Lung (tissue), 12 donors: Measurements from ENCODE around the gene HECW1. TPM values are rescaled to one million over a fixed set of nuclear protein-coding genes. Genes with fewer than 3 reads are reported as not detected.

Experiments
- ATAC-seq: fragments of 200-7000 bp; cut with Tn5 transposase; one replicate; pipeline ENCODE4 v1.9.1; 2020; ENCODE audit warnings: moderate number of reproducible peaks; ENCODE audit not compliant: insufficient read depth, low FRiP score
- DNase-seq, 3 donors: peaks; one replicate each; pipeline ENCODE4 v3.0.0-alpha.2; 2013 to 2017
- H3K27ac ChIP-seq, 2 donors: one replicate each; pipeline ENCODE4 v1.5.1; 2013; ENCODE audit warnings: mild to moderate bottlenecking in 2 of 2, moderate library complexity in 2 of 2, control low read depth in 1 of 2, inconsistent platforms in 1 of 2, low read depth in 1 of 2, low read length in 1 of 2
- H3K27me3 ChIP-seq, 3 donors: one replicate each; pipeline ENCODE4 v1.5.1; 2013; ENCODE audit warnings: low read length in 2 of 3; ENCODE audit not compliant: control insufficient read depth in 3 of 3, insufficient read depth in 3 of 3
- H3K36me3 ChIP-seq, 4 donors: one replicate each; pipeline ENCODE4 v1.5.1; 2013; ENCODE audit warnings: low read length in 4 of 4, mild to moderate bottlenecking in 1 of 4, moderate library complexity in 1 of 4; ENCODE audit not compliant: control insufficient read depth in 4 of 4, insufficient read depth in 4 of 4
- H3K4me1 ChIP-seq, 5 donors: one replicate each; pipeline ENCODE4 v1.5.1; 2013; ENCODE audit warnings: low read length in 5 of 5, mild to moderate bottlenecking in 2 of 5, moderate library complexity in 1 of 5; ENCODE audit not compliant: control insufficient read depth in 5 of 5, insufficient read depth in 5 of 5
- H3K4me3 ChIP-seq: one replicate; pipeline ENCODE4 v1.5.1; 2013; ENCODE audit warnings: mild to moderate bottlenecking, control low read depth, moderate library complexity
- H3K9ac ChIP-seq, 2 donors: one replicate each; pipeline ENCODE4 v1.5.1; 2013; ENCODE audit warnings: low read length in 2 of 2, control low read depth in 1 of 2; ENCODE audit not compliant: insufficient read depth in 1 of 2
- H3K9me3 ChIP-seq, 4 donors: one replicate each; pipeline ENCODE4 v1.5.1; 2013; ENCODE audit warnings: low read length in 3 of 4, mild to moderate bottlenecking in 1 of 4, moderate library complexity in 1 of 4; ENCODE audit not compliant: control insufficient read depth in 4 of 4, insufficient read depth in 3 of 4
- WGBS, 2 donors: extraction: QIAGEN DNeasy Blood & Tissue Kit; methylation state at CpG; one replicate each; pipeline ENCODE4 v1.1.7; 2013; 5-methylcytosine and 5-hydroxymethylcytosine counted together
- polyA plus RNA-seq, 2 donors: library from polyadenylated mRNA; stranded (reverse); fragments of 200-250 nt; gene quantifications; one replicate each; pipeline ENCODE4 v1.2.1, GENCODE V29; 2013
- total RNA-seq, 2 donors: library from RNA; depleted of rRNA in 1 of 2; stranded (reverse); fragments of >200 nt in 1 of 2; gene quantifications; one replicate each; pipeline ENCODE4 v1.2.1, GENCODE V29; 2014 to 2021
- TF ChIP-seq, protein P1 (sequence below): IDR thresholded peaks from 2 replicates; pipeline ENCODE4 v1.5.1; 2012; ENCODE audit warnings: mild to moderate bottlenecking; ENCODE audit errors: control extremely low read depth, extremely low read depth
- donor health status: control.
- donor health status: control.
- donor health status: Bipolar disorder and iron deficiency.
- donor health status: healthy.
- donor health status: DM: yes; HTN: yes; CAD: no.

HECW1 gene
- total and polyA plus RNA-seq, 4 donors = 0.05 to 0.21 (median 0.13) TPM

DNA sequence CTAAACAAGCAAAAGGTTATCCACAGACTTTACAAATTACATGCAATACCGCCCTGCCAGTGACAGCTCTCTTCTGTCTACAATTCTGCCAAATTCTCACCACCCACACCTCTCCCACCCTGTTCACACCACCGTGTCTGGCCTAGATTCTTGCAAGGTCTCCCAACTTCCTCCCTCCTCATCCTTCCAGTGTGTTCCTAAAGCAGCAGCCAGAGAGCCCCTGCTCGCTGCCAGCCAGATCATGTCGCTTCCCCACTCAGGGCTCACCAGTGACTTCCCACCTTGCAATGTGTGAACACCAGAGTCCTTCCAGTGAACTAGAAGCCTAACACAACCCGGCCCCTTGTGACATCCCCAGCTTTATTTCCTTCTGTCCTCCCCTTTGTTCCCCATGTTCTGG lies 121.6 kb downstream of the HECW1 start:
- H3K27me3 ChIP-seq = no peaks in the 10 kb centered on the region
- 61 to 66% methylated on average over 5 of the region's 5 CpGs for WGBS, 2 donors
- no peaks in the 10 kb centered on the region for H3K4me1 ChIP-seq
- DNase-seq (no peak), ATAC-seq (no peak)
- H3K9me3 ChIP-seq = no peaks in the 10 kb centered on the region
- no peaks in the 10 kb centered on the region for H3K36me3 ChIP-seq
- H3K4me3 ChIP-seq = no peak overlapping the region
- TF ChIP-seq, protein P1, sequence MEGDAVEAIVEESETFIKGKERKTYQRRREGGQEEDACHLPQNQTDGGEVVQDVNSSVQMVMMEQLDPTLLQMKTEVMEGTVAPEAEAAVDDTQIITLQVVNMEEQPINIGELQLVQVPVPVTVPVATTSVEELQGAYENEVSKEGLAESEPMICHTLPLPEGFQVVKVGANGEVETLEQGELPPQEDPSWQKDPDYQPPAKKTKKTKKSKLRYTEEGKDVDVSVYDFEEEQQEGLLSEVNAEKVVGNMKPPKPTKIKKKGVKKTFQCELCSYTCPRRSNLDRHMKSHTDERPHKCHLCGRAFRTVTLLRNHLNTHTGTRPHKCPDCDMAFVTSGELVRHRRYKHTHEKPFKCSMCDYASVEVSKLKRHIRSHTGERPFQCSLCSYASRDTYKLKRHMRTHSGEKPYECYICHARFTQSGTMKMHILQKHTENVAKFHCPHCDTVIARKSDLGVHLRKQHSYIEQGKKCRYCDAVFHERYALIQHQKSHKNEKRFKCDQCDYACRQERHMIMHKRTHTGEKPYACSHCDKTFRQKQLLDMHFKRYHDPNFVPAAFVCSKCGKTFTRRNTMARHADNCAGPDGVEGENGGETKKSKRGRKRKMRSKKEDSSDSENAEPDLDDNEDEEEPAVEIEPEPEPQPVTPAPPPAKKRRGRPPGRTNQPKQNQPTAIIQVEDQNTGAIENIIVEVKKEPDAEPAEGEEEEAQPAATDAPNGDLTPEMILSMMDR = no peak
- H3K27ac ChIP-seq = no peak overlapping the region
- no peak overlapping the region for H3K9ac ChIP-seq

GRCh38 chr7:43234968-43235367 lies 122.5 kb downstream of the HECW1 start:
- H3K4me1 ChIP-seq = no peaks in the 10 kb centered on the region
- H3K4me3 ChIP-seq = no peak overlapping the region
- no peaks in the 10 kb centered on the region for H3K36me3 ChIP-seq
- WGBS, 2 donors = 71 to 86% methylated on average over 4 of the region's 4 CpGs
- no peaks in the 10 kb centered on the region for H3K9me3 ChIP-seq
- ATAC-seq = no peak
- no peaks in the 10 kb centered on the region for H3K27me3 ChIP-seq
- TF ChIP-seq, protein P1 = no peak
- no peak overlapping the region for H3K9ac ChIP-seq
- H3K27ac ChIP-seq = no peak overlapping the region
- no peak for DNase-seq

DNA sequence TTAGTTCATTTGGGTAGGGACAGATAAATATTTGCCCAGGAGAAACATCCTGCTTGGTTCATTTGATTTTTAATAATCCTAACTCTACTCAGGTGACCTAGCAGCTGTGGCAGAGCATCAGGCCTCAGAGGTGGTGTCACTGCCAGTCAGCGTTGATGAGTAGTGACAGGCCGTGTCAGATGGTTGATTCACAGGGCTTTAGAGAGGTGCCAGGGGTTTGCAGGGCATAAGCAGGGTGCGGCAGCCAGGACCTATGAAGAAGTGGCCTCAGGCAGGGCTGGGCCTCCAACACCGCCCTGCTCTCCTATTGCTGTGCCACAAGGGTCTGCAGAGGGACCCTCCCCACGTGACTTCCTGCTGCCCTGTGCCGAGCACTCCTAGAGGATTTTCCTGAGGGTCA lies 128.1 kb downstream of the HECW1 start:
- Histone ChIP-seq H3K4me1 (no peaks in the 10 kb centered on the region), H3K27ac (no peak overlapping the region), H3K9ac (no peak overlapping the region), H3K4me3 (no peak overlapping the region), H3K27me3 (no peaks in the 10 kb centered on the region), H3K9me3 (peaks cover 0 to 4% (median 0%) of the 10 kb centered on the region in 4 donors), H3K36me3 (no peaks in the 10 kb centered on the region)
- ATAC-seq = no peak
- TF ChIP-seq, protein P1 = no peak
- 79 to 83% methylated on average over 6 of the region's 6 CpGs for WGBS, 2 donors
- DNase-seq = no peak

DNA sequence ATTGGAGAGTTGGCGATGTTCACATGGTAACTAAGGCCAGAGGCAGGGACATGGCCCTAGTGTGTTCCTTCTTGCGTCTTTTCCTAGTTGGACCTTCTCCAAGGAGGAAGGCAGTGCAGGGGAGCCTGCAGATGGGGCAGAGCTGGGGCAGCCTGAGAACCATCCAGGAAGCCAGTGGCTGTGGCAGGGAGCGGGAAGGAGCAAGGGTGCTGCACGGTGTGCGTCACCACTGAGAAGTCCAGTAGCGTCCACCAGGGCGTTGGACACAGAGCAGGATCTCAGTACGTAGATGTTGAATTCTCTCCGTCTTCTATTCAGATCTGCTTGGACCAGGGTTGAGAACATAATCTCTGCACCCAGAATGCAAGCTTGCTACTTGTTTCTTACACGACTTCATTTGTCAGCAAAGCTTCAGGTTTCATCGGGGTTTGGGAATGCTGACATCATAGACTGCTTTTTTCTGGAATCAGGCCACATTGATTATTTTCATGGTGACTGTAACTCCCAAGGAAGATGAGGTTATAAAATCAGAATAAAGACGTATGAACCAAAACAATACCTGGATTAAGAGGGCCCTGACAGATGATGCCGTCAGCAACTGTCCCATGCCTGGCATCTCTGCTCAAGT lies 130.3 kb downstream of the HECW1 start:
- 93 to 94% methylated on average over 13 of the region's 13 CpGs for WGBS, 2 donors
- TF ChIP-seq, protein P1 = no peak
- no peak overlapping the region for H3K27ac ChIP-seq
- H3K27me3 ChIP-seq = peaks cover 0 to 2% (median 0%) of the 10 kb centered on the region in 3 donors
- H3K9me3 ChIP-seq = peaks cover 0 to 4% (median 0%) of the 10 kb centered on the region in 4 donors
- ATAC-seq = no peak
- no peak overlapping the region for H3K9ac ChIP-seq
- H3K4me1 ChIP-seq = no peaks in the 10 kb centered on the region
- no peaks in the 10 kb centered on the region for H3K36me3 ChIP-seq
- DNase-seq = no peak
- H3K4me3 ChIP-seq = no peak overlapping the region
